ENCODE results near the gene PPIP5K1.

DNA sequence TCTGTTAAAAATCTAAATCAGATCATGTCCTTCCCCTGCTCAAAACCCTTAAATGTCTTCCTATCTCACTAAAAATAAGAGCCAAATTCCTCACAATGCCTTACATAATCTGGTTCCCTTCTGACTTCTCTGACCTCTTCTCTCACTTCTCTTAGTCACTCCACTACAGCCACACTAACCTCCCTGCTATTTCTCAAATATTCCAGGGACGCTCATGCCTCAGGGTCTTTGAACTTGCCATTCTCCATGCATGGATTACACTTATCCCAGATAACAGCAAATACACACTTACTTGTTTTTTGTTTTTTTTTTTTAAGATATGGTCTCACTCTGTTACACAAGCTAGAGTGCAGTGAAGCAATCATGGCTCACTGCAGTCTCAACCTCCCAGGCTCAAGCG, 105.6 kb downstream of the PPIP5K1 start:
- TF ChIP-seq CSDC2 (CRISPR knock-in tag; IDR thresholded peaks at IDR 0.05): no peak
- TF ChIP-seq ARNTL (CRISPR knock-in tag; IDR thresholded peaks at IDR 0.05; ENCODE audit: borderline replicate concordance, low read depth): no peak
- TF ChIP-seq ZC3H10 (CRISPR knock-in tag; IDR thresholded peaks at IDR 0.05): no peak
- TF ChIP-seq ZNF8 (CRISPR knock-in tag; IDR thresholded peaks at IDR 0.05): no peak
- no peak for TF ChIP-seq RARB (CRISPR knock-in tag; IDR thresholded peaks at IDR 0.05)
- no peak for TF ChIP-seq SNAI2 (CRISPR knock-in tag; IDR thresholded peaks at IDR 0.05)
- TF ChIP-seq ZFP30 (CRISPR knock-in tag; IDR thresholded peaks at IDR 0.05): no peak
- no peak for TF ChIP-seq BACH2 (CRISPR knock-in tag; IDR thresholded peaks at IDR 0.05; ENCODE audit: borderline replicate concordance)
- TF ChIP-seq PPARA (CRISPR knock-in tag; IDR thresholded peaks at IDR 0.05; ENCODE audit: borderline replicate concordance): no peak
- no peak for TF ChIP-seq ZNF70 (CRISPR knock-in tag; IDR thresholded peaks at IDR 0.05)
- TF ChIP-seq, protein P1, sequence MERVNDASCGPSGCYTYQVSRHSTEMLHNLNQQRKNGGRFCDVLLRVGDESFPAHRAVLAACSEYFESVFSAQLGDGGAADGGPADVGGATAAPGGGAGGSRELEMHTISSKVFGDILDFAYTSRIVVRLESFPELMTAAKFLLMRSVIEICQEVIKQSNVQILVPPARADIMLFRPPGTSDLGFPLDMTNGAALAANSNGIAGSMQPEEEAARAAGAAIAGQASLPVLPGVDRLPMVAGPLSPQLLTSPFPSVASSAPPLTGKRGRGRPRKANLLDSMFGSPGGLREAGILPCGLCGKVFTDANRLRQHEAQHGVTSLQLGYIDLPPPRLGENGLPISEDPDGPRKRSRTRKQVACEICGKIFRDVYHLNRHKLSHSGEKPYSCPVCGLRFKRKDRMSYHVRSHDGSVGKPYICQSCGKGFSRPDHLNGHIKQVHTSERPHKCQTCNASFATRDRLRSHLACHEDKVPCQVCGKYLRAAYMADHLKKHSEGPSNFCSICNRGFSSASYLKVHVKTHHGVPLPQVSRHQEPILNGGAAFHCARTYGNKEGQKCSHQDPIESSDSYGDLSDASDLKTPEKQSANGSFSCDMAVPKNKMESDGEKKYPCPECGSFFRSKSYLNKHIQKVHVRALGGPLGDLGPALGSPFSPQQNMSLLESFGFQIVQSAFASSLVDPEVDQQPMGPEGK (CRISPR knock-in tag; IDR thresholded peaks at IDR 0.05; ENCODE audit: borderline replicate concordance): no peak
- TF ChIP-seq, protein P2, sequence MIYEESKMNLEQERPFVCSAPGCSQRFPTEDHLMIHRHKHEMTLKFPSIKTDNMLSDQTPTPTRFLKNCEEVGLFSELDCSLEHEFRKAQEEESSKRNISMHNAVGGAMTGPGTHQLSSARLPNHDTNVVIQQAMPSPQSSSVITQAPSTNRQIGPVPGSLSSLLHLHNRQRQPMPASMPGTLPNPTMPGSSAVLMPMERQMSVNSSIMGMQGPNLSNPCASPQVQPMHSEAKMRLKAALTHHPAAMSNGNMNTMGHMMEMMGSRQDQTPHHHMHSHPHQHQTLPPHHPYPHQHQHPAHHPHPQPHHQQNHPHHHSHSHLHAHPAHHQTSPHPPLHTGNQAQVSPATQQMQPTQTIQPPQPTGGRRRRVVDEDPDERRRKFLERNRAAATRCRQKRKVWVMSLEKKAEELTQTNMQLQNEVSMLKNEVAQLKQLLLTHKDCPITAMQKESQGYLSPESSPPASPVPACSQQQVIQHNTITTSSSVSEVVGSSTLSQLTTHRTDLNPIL (CRISPR knock-in tag; IDR thresholded peaks at IDR 0.05; ENCODE audit: low read depth): no peak
- TF ChIP-seq GLIS3 (CRISPR knock-in tag; IDR thresholded peaks at IDR 0.05): no peak
